Psoas muscle (tissue), 8 donors: ENCODE results near the gene CARD14. TPM values are rescaled to one million over a fixed set of nuclear protein-coding genes. Genes with fewer than 3 reads are reported as not detected.
"Not testable (repeated sequence)": the region's sequence is repeated elsewhere in the genome, so short reads cannot be mapped to it uniquely, and the experiment has no call there.

ENCODE experiments used
- ATAC-seq, 4 donors: fragments of 200-7000 bp; cut with Tn5 transposase; one replicate each; pipeline ENCODE4 v1.9.1; 2020; ENCODE audit warnings: moderate library complexity in 3 of 4, mild to moderate bottlenecking in 2 of 4
- DNase-seq, 2 donors: peaks; one replicate each; pipeline ENCODE4 v3.0.0-alpha.2; 2020
- H3K27ac ChIP-seq: fragments of 200-600 bp; one replicate; pipeline ENCODE4 v1.8.0; 2022
- H3K27me3 ChIP-seq, 3 donors: fragments of 200-600 bp in 1 of 3; one replicate each; pipeline versions ENCODE4 v1.6.1 to v1.8.0; 2013 to 2022; ENCODE audit warnings: low read length in 2 of 3, mild to moderate bottlenecking in 2 of 3, moderate library complexity in 1 of 3; ENCODE audit not compliant: insufficient read depth in 3 of 3
- H3K36me3 ChIP-seq, 2 donors: fragments of 200-600 bp in 1 of 2; one replicate each; pipeline versions ENCODE4 v1.6.1 to v1.8.0; 2013 to 2022; ENCODE audit warnings: low read depth in 1 of 2, mild to moderate bottlenecking in 1 of 2, moderate library complexity in 1 of 2; ENCODE audit not compliant: insufficient read depth in 1 of 2
- H3K4me1 ChIP-seq: fragments of 200-600 bp; one replicate; pipeline ENCODE4 v1.8.0; 2022
- H3K4me3 ChIP-seq: fragments of 200-600 bp; one replicate; pipeline ENCODE4 v1.8.0; 2022; ENCODE audit warnings: mild to moderate bottlenecking
- H3K9me3 ChIP-seq: fragments of 200-600 bp; one replicate; pipeline ENCODE4 v1.8.0; 2022
- CTCF ChIP-seq: fragments of 200-600 bp; IDR thresholded peaks from one replicate; pipeline ENCODE4 v1.8.0; 2022; ENCODE audit warnings: antibody characterized with exemption
- WGBS, 3 donors: extraction: QIAGEN DNeasy Blood & Tissue Kit; methylation state at CpG; one replicate each; pipeline versions ENCODE4 v1.1.6 to v1.1.7; 2013; 5-methylcytosine and 5-hydroxymethylcytosine counted together
- intact Hi-C, 2 donors: fragments of 100-400 bp; cut with DNase I; formaldehyde crosslinking; loops; one replicate each; pipeline versions ENCODE4 v1.11.0 to v1.14.2; 2022
- polyA plus RNA-seq, 3 donors: library from polyadenylated mRNA; stranded (reverse); fragments of 200-250 nt; gene quantifications; one replicate each; pipeline ENCODE4 v1.2.3, GENCODE V29; 2013
- total RNA-seq, 4 donors: library from RNA; stranded (reverse); fragmentation: NEBNext Ultra II Directional in 2 of 4; extraction: Animal tissue kit (Norgen Biotek cat#: 25700) in 2 of 4; gene quantifications; one replicate each; pipeline versions ENCODE4 v1.2.1 to v1.2.4, GENCODE V29; 2021 to 2023
- donor health status: healthy with polysubstance abuse.
- donor health status: DM: no; HTN: no; CAD: no; lungs with moderate emphysema.
- donor health status: Bipolar disorder and iron deficiency.
- donor health status: healthy.
- donor health status: DM: yes; HTN: yes; CAD: no.
- donor health status: DM: no; HTN: no; CAD: no.
- donor health status: DM: no; HTN: no; CAD: no.
- donor health status: DM: yes; HTN: yes; CAD: no.

CARD14 gene
- total and polyA plus RNA-seq, 7 donors: 0.05 to 0.32 (median 0.06) TPM; not detected in 4

GRCh38 chr17:80256034-80256350, 86.2 kb downstream of the CARD14 start:
- no peak for DNase-seq
- TF ChIP-seq CTCF: no peak
- Histone ChIP-seq H3K4me1 (peaks cover 25% of the 10 kb centered on the region), H3K36me3 (peaks cover 0 to 14% of the 10 kb centered on the region in 2 donors), H3K27ac (no peak overlapping the region), H3K9me3 (no peaks in the 10 kb centered on the region), H3K27me3 (no peaks in the 10 kb centered on the region), H3K4me3 (no peak overlapping the region)
- 96% methylated on average over 5 of the region's 5 CpGs for WGBS, 3 donors
- no peak for ATAC-seq
- intact Hi-C loops: no loop called here

GRCh38 chr17:80257716-80258213, 87.9 kb downstream of the CARD14 start:
- ATAC-seq (no peak), DNase-seq (no peak)
- intact Hi-C loops: no loop called here
- Histone ChIP-seq H3K4me1 (peaks cover 39% of the 10 kb centered on the region), H3K27me3 (no peaks in the 10 kb centered on the region), H3K4me3 (no peak overlapping the region), H3K9me3 (no peaks in the 10 kb centered on the region), H3K27ac (no peak overlapping the region), H3K36me3 (no peaks in the 10 kb centered on the region)
- WGBS, 3 donors: 72 to 86% (median 79%) methylated on average over 14 of the region's 14 CpGs
- no peak for TF ChIP-seq CTCF

- H3K36me3 ChIP-seq, H3K9me3 ChIP-seq, H3K27me3 ChIP-seq, intact Hi-C loops, H3K4me3 ChIP-seq, DNase-seq, ATAC-seq: not testable (repeated sequence)
- H3K27ac ChIP-seq: peak overlapping the region; percentile 27
- WGBS, 3 donors: 89 to 93% (median 91%) methylated on average over 2 of the region's 2 CpGs
- peaks cover 44% of the 10 kb centered on the region for H3K4me1 ChIP-seq
Observed at GRCh38 chr17:80258296-80258695, 88.5 kb downstream of the CARD14 start.

Other genes with a start within 250 kb of the CARD14 start
- 10 to 100 TPM in 2 of 4 donors, 1 to 10 TPM in 2; 6.5 to 11.4 (median 8.7) TPM for gene TBC1D16, start 134.2 kb upstream of the CARD14 start, total RNA-seq
- gene TBC1D16, start 134.2 kb upstream of the CARD14 start, polyA plus RNA-seq: 1 to 10 TPM; 1.7 to 6.4 (median 3.2) TPM
- 1 to 10 TPM in 3 of 4 donors, under 1 TPM in 1; 0.71 to 1.9 (median 1.7) TPM for gene CCDC40, start 133.4 kb upstream of the CARD14 start, total RNA-seq
- 1 to 10 TPM in 2 of 3 donors, under 1 TPM in 1; 0.51 to 1.4 (median 1.2) TPM for gene CCDC40, start 133.4 kb upstream of the CARD14 start, polyA plus RNA-seq
- 10 to 100 TPM; 27.3 to 42.4 (median 34.3) TPM for gene GAA, start 68.4 kb upstream of the CARD14 start, total RNA-seq
- 10 to 100 TPM; 19.6 to 24.3 (median 22.8) TPM for gene GAA, start 68.4 kb upstream of the CARD14 start, polyA plus RNA-seq
- 10 to 100 TPM; 30.1 to 51.2 (median 37.7) TPM for gene EIF4A3, start 22.9 kb upstream of the CARD14 start, total RNA-seq
- gene EIF4A3, start 22.9 kb upstream of the CARD14 start, polyA plus RNA-seq: 10 to 100 TPM; 26.7 to 77.0 (median 33.5) TPM
- 10 to 100 TPM in 3 of 4 donors, 1 to 10 TPM in 1; 4.9 to 16.6 (median 13.0) TPM for gene SGSH, start 50.3 kb downstream of the CARD14 start, total RNA-seq
- gene SGSH, start 50.3 kb downstream of the CARD14 start, polyA plus RNA-seq: 1 to 10 TPM; 4.7 to 5.6 (median 4.8) TPM
- 1 to 10 TPM; 3.2 to 5.1 (median 3.8) TPM for gene SLC26A11, start 50.4 kb downstream of the CARD14 start, total RNA-seq
- gene SLC26A11, start 50.4 kb downstream of the CARD14 start, polyA plus RNA-seq: 1 to 10 TPM; 2.2 to 3.2 (median 2.2) TPM
- gene RNF213, start 90.8 kb downstream of the CARD14 start, total RNA-seq: 10 to 100 TPM; 33.7 to 42.0 (median 35.4) TPM
- gene RNF213, start 90.8 kb downstream of the CARD14 start, polyA plus RNA-seq: 10 to 100 TPM; 10.2 to 26.9 (median 15.8) TPM
- gene ENDOV, start 245.1 kb downstream of the CARD14 start, total RNA-seq: 10 to 100 TPM; 12.0 to 23.7 (median 15.1) TPM
- 10 to 100 TPM; 12.2 to 24.3 (median 20.5) TPM for gene ENDOV, start 245.1 kb downstream of the CARD14 start, polyA plus RNA-seq